Stomach (tissue), 9 donors: Measurements from ENCODE around the gene NT5C1B. TPM values are rescaled to one million over a fixed set of nuclear protein-coding genes. Genes with fewer than 3 reads are reported as not detected.

ENCODE experiments used
- DNase-seq, 2 donors: peaks; one replicate each; pipeline versions ENCODE4 v3.0.0 to v3.0.0-alpha.2; 2013 to 2019
- H3K27ac ChIP-seq, 5 donors: fragments of 200-600 bp in 4 of 5; sonication (generic) in 4 of 5; one replicate each; pipeline ENCODE4 v1.5.1; 2013 to 2019; ENCODE audit warnings: mild to moderate bottlenecking in 1 of 5, moderate library complexity in 1 of 5
- H3K27me3 ChIP-seq, 3 donors: fragments of 200-600 bp; sonication (generic); one replicate each; pipeline ENCODE4 v1.5.1; 2017 to 2019; ENCODE audit warnings: mixed run types in 1 of 3
- H3K36me3 ChIP-seq, 4 donors: fragments of 200-600 bp; sonication (generic); 1 replicate in 3 of 4; 2 replicates in 1 of 4; pipeline ENCODE4 v1.5.1; 2016 to 2019
- H3K4me1 ChIP-seq, 4 donors: fragments of 200-600 bp; sonication (generic); one replicate each; pipeline ENCODE4 v1.5.1; 2016 to 2019
- H3K4me3 ChIP-seq, 4 donors: fragments of 200-600 bp; sonication (generic) in 3 of 4; one replicate each; pipeline ENCODE4 v1.5.1; 2016 to 2019; ENCODE audit warnings: mild to moderate bottlenecking in 1 of 4
- H3K9me3 ChIP-seq, 4 donors: fragments of 200-600 bp; sonication (generic); one replicate each; pipeline ENCODE4 v1.5.1; 2016 to 2019
- CTCF ChIP-seq, 7 experiments: fragments of 450-650 bp in 4 of 7; fragments of 200-600 bp in 3 of 7; sonication (generic) in 3 of 7; IDR thresholded peaks; one replicate each; pipeline ENCODE4 v1.5.1; 2016 to 2019; ENCODE audit warnings: antibody characterized with exemption in 7 of 7, control low read depth in 2 of 7, mild to moderate bottlenecking in 1 of 7
- EP300 ChIP-seq: sonication (generic); formaldehyde crosslinking; IDR thresholded peaks from one replicate; pipeline ENCODE4 v1.6.1; 2017; ENCODE audit warnings: antibody characterized with exemption
- POLR2A ChIP-seq, 4 donors: fragments of 450-650 bp; IDR thresholded peaks; one replicate each; pipeline ENCODE4 v1.6.1; 2016; ENCODE audit warnings: antibody characterized with exemption in 4 of 4, control low read depth in 2 of 4, mild to moderate bottlenecking in 1 of 4, moderate library complexity in 1 of 4
- POLR2AphosphoS5 ChIP-seq, 3 donors: sonication (generic); formaldehyde crosslinking; IDR thresholded peaks; one replicate each; pipeline ENCODE4 v1.6.1; 2016; ENCODE audit warnings: antibody characterized with exemption in 3 of 3
- WGBS, 5 donors: extraction: QIAGEN DNeasy Blood & Tissue Kit in 3 of 5; methylation state at CpG; one replicate each; pipeline versions ENCODE4 v1.1.5 to v1.1.7; 2013 to 2018; 5-methylcytosine and 5-hydroxymethylcytosine counted together
- intact Hi-C: fragments of 100-400 bp; cut with DNase I; formaldehyde crosslinking; loops from one replicate; pipeline ENCODE4 v1.15.1; 2023; ENCODE audit warnings: low total_unique reads
- polyA plus RNA-seq, 3 donors: library from polyadenylated mRNA; stranded (reverse); fragments of 200-250 nt; gene quantifications; one replicate each; pipeline ENCODE4 v1.2.3, GENCODE V29; 2013
- total RNA-seq, 5 donors: library from RNA; depleted of rRNA; stranded (reverse); fragments of >200 nt; gene quantifications; one replicate each; pipeline versions ENCODE4 v1.1.0 to v1.2.3, GENCODE V29; 2014 to 2016
- donor health status: healthy with polysubstance abuse.
- donor health status: Bipolar disorder and iron deficiency.
- donor health status: healthy.

The NT5C1B gene
- total and polyA plus RNA-seq, 8 donors, result not detected

GRCh38 chr2:18545384-18545783 is 44.0 kb downstream of the NT5C1B start:
- Histone ChIP-seq H3K36me3 (no peaks in the 10 kb centered on the region), H3K9me3 (no peaks in the 10 kb centered on the region), H3K27ac (no peak overlapping the region), H3K4me1 (peaks cover 4 to 50% (median 30%) of the 10 kb centered on the region in 4 donors), H3K4me3 (no peak overlapping the region), H3K27me3 (no peaks in the 10 kb centered on the region)
- intact Hi-C loops, result no loop called here
- 66 to 80% (median 75%) methylated on average over 4 of the region's 4 CpGs for WGBS, 5 donors
- DNase-seq, result no peak
- TF ChIP-seq CTCF (IDR thresholded peaks at IDR 0.05), result no peak
- no peak for TF ChIP-seq POLR2AphosphoS5 (IDR thresholded peaks at IDR 0.05)
- TF ChIP-seq EP300, result no peak
- TF ChIP-seq POLR2A (IDR thresholded peaks at IDR 0.05), result no peak

- intact Hi-C loops, result no loop called here
- no peak overlapping the region for H3K4me3 ChIP-seq
Measured at GRCh38 chr2:18544171-18544570, 45.2 kb downstream of the NT5C1B start.

GRCh38 chr2:18540872-18541271 is 48.5 kb downstream of the NT5C1B start:
- TF ChIP-seq CTCF (IDR thresholded peaks at IDR 0.05) (no peak), POLR2AphosphoS5 (IDR thresholded peaks at IDR 0.05) (no peak), EP300 (no peak), POLR2A (IDR thresholded peaks at IDR 0.05) (no peak)
- no peaks in the 10 kb centered on the region for H3K36me3 ChIP-seq
- peaks cover 0 to 10% (median 1%) of the 10 kb centered on the region in 4 donors for H3K4me1 ChIP-seq
- H3K4me3 ChIP-seq, result no peak overlapping the region
- intact Hi-C loops, result no loop called here
- H3K9me3 ChIP-seq, result no peaks in the 10 kb centered on the region
- H3K27ac ChIP-seq, result no peak overlapping the region
- WGBS, 5 donors, result 77 to 90% (median 85%) methylated on average over 2 of the region's 2 CpGs
- H3K27me3 ChIP-seq, result no peaks in the 10 kb centered on the region
- DNase-seq, result no peak

More at GRCh38 chr2:18544171-18544570, 45.2 kb downstream of the NT5C1B start:
- TF ChIP-seq EP300 (no peak), POLR2AphosphoS5 (IDR thresholded peaks at IDR 0.05) (no peak), CTCF (IDR thresholded peaks at IDR 0.05) (no peak), POLR2A (IDR thresholded peaks at IDR 0.05) (no peak)
- no peaks in the 10 kb centered on the region for H3K9me3 ChIP-seq
- H3K27ac ChIP-seq, result no peak overlapping the region
- no peak for DNase-seq
- peaks cover 4 to 40% (median 19%) of the 10 kb centered on the region in 4 donors for H3K4me1 ChIP-seq
- H3K36me3 ChIP-seq, result no peaks in the 10 kb centered on the region
- WGBS, 5 donors, result 72 to 91% (median 85%) methylated on average over 3 of the region's 3 CpGs
- H3K27me3 ChIP-seq, result no peaks in the 10 kb centered on the region

- Histone ChIP-seq H3K9me3 (no peaks in the 10 kb centered on the region), H3K27me3 (no peaks in the 10 kb centered on the region), H3K27ac (no peak overlapping the region), H3K4me3 (no peak overlapping the region), H3K36me3 (no peaks in the 10 kb centered on the region), H3K4me1 (peaks cover 0 to 4% (median 0%) of the 10 kb centered on the region in 4 donors)
- TF ChIP-seq POLR2AphosphoS5 (IDR thresholded peaks at IDR 0.05) (no peak), EP300 (no peak), POLR2A (IDR thresholded peaks at IDR 0.05) (no peak), CTCF (IDR thresholded peaks at IDR 0.05) (no peak)
- intact Hi-C loops, result no loop called here
- 86 to 94% (median 89%) methylated on average over 1 of the region's 1 CpG for WGBS, 5 donors
- no peak for DNase-seq
Measured at GRCh38 chr2:18536697-18537096, 52.7 kb downstream of the NT5C1B start.
